Stimulated activated CD4-positive, alpha-beta T cell treated with anti-CD3 and anti-CD28 coated beads, Interleukin-15, amount 100 ng/mL, for 24 hours (primary cell): ENCODE data around the gene CASR.
A peak's percentile ranks its signal among the peaks of the same experiment; 100 is the strongest.

Source experiments
- DNase-seq: peaks from one replicate; pipeline ENCODE4 v3.0.0-alpha.2; 2020

Gene CASR

DNA sequence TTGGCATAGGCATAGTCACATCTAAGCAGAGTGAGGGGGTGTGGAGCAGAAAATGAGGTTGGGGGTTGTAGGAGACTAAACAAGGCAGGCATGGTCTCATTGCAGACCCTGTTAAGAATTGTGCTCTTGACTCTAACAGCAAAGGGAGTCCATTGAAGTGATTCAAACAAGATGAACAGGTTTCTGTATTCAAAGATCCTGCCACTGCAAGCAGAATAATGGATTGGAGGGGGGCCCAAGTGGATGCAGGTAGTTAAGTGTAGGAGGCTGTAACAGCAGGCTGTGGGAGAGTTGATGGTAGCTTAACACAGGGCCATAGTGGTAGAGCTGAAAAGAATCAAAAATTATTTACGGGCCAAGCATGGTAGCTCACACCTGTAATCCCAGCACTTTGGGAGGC, 34.4 kb downstream of the CASR start:
- no peak for DNase-seq

DNA sequence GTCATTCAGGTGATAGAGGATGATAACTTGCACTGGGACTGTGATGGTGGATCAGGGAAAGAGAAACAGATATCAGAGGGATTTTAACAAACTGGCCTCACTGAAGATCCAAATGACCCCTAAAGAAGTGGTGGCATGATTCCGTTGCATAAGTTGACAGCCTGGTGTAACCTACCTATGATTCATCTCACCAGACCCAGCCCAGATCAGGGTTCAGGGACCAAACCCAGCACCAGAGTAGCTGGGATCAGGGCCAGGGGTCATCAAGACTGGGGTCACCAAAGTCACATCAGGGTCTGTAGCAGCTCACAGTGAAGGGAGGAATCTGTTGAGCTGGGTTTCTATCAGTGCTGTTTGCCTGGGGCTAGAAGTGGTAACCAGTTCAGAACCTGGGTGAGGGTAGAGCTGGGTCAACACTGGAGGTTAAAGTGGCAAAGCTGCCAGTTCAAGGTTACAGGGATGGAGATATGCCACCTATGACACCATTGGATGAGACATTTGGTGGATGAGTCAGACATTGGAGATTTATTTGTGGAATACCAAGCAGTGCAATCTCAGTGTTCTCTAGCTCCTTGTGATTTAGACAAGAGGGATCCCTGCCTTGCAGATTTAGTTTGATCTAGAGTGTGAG, 35.9 kb downstream of the CASR start:
- DNase-seq = no peak

DNA sequence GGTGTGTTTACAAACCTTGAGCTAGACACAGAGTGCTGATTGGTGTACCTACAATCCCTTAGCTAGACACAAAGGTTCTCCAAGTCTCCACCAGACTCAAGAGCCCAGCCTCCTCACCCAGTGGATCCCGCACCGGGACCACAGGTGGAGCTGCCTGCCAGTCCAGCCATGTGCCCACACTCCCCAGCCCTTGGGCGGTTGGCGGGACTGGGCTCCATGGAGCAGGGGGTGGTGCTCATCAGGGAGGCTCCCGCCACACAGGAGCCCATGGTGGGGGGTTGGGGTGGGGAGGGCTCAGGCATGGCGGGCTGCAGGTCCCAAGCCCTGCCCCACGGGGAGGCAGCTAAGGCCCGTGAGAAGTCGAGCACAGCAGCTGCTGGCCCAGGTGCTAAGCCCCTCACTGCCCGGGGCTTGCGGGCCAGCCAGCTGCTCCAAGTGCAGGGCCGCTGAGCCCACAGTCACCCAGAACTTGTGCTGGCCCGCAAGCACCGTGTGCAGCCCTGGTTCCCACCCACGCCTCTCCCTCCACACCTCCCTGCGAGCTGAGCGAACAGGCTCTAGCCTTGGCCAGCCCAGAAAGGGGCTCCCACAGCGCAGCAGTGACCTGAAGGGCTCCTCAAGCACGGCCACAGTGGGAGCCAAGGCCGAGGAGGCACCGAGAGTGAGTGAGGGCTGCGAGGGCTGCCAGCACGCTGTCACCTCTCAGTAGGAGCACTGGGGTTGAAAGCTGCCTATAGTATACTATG, 43.7 kb downstream of the CASR start:
- DNase-seq = no peak

DNA sequence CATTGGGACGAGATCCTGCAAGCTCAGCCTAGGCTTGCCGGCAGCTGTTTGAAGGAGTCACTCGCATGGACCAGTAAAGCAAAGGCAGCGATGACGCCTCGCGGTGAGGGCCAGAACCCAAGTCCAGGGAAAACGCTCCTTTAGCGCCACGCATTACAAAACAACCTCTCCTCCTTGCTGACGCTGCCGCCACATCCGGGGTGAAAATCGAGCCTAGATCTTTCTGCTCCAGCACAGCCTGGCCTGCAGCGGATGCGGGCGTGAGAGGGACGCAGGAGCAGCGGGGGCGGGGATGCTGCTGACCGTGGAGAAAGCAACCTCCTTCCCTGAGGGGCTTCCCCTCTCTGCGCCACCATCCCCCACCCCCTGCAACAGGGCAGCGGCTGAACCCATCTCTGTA, 46.7 kb downstream of the CASR start:
- DNase-seq = no peak

DNA sequence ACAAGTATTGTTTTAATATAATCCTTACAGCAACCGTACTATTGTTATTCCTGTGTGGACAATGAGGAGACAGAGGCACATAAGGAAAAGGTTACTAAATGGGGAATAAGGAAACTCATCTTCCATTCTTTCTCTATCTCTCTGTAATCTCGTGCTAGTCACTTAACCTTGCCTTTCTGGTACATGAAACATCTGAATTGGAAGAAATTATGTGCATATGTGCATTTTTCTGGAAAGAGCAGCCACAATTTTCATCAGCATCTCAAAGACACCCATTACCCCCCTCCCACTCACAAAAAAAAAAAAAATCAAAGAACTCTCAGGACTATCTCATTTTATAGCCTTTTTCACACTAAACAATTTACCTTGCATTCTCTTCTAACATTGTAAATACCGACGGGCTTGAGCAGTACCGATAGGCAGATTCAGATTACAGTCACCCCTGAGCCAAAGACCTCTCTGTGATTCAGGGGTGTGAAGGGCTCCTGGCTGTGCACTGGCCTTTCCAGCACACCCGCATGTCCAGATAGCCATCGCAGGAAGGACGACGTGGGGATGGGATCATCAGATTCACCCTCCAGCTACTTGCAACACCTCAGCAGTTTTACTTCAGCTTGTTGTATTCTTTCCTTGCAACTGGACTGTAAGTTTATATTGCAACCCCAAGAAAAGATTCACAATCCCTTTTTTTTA, 48.1 kb downstream of the CASR start:
- DNase-seq = no peak

DNA sequence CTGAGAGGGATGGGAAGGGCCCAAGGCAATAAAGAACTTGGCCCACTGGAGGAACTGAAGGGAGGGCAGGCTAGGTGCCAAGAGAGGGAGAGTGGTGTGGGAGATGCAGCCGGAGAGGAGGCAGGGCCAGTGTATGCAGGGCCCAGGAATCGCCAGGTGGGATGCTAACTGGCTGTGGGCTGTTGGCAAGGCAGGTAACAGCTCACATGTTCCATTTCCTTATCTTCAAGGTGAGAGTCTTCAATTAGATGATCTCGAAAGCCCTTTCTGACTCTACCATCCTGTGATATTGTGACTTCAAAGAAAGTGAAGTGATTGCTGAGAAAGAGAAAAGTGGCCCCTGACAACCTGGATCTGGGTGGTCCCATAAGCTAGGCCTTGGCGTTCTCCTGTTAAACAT, 49.0 kb downstream of the CASR start:
- DNase-seq = peak; percentile 9

DNA sequence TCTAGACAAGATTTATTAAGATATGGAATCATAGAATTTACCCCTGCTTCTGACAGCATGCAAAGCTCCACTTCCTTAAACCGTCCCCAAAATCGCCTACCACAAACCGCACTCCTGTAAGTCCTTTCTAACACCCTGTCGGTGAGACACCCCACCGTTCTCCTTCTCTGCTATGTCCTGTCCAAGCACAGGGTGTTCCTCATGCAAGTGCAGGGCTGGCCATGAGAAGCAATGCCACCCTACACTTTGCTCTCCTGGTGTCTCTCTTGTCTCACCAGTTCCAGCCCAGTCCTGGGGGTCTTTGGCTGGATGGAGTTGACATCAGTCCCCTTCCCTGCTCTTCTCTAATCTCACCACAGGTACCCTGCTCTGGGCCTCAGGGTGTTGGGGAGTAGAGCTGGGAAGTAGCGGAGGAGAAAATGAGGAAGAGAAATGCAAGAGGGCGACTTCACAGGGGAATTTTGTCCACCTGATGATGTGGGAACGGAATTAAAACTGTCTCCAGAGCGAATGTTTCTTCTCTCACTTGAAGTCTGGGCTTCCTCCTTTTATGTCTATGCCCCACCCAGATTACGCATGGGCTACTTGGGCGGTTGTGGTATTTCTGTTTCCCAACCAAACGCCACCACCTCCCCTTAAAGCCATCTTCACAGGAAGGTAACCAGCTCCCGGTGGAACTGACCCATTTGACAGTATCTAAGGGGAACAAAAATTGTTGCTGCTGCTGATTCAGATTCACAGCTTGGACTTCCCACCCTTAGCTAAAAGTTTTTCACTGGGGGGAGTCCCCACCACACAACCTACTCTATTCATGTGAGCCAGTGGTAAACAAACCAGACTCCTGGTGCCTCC, 49.9 kb downstream of the CASR start:
- peak; percentile 31 for DNase-seq

DNA sequence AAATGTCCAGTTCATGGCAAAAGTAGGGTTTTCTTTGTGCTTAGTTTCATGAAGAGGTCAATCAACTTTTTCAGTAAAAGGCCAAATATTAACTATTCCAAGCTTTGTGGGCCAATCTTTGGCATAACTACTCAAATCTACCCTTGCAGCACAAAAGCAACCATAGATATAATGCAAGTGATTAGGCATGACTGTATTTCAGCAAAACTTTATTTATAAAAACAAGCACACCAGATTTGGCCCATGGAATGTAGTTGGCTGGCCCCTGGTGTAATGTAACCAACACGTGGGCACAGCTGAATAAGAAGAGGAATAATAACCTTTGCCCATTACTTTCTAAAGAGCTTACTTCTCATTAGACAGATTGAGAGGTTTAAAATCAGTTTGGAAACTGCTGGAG, 50.6 kb downstream of the CASR start:
- no peak for DNase-seq

DNA sequence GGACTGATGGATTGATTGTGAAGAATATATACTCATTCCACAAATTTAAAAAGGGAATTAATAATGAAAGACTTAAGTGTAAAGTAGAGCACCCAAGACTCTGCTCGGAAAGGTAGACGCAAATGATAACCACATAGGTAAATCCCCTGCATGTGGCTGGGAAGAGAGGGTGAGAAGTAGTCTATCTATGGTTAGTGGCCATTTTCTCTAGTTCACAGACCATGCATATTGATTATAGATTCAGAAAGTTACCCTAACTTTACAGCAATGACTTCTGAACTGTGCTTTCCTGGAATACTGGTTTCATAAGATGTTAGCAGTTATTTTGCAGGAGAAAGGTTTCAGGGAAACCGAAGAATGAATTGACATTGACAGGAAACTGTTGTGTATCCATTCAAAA, 51.7 kb downstream of the CASR start:
- no peak for DNase-seq

DNA sequence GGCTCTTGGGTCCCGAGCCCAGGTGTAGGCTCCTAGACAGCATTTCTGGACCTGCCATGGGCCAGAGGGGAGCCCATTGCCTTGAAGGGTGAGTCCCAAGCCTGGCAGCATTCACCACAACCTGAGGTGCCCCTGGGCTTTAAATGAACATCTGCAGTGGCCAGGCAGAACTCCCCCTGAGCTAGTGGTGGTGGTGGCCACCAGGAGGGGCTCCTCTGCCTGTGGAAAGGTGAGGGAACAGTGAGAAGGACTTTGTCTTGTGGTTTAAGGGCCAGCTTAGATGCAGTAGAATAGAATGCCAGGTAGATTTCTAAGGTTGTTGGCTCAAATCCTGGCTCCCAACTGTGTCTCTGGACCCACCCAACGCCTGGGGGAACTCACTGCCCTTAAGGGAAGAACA, 55.6 kb downstream of the CASR start:
- DNase-seq = no peak

DNA sequence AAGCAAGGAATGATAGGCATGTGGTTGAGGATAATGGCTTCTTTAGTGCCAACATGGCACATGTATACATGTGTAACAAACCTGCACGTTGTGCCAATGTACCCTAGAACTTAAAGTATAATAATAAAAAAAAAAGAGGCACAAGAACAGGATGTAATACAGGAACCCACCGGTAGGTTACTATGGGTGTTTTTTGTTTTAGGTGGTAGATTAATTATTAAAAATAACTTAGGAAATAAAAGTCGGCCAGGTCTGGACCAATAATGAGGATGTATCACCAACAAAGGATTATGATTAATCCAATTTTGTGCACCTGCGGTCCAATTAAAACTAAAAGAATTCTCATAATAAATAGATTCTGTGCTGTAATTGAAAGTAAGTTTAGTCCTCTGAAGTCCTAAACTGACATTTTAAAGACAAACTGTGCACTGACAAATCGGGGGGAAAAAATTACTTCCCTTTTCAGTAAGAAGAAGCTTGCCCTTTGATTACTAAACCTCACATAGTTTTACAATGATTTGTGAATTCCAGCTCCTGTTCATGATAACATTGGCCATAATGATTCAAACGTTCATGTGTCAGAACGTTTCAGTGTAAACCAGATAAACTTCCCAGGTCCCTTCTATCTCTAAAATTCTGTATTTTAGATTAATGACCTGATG, 62.2 kb downstream of the CASR start:
- no peak for DNase-seq

DNA sequence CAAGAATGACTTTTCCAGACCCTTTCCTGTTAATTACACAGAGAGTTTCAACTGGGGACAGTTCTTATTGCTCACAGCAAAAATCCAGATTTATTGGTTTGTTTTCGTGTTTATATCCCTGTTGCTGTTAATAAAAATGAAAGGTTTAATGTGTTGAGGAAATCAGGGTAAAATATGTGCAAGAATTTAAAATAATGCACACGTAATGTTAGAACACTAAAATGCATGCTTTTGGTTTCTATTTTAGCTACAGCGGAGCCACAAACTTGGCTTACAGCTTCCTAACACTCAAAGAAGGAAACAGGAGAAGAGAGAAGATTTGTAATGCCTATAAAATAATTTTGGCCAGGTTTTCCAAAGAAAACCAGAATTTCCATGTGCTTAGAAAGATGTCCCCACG, 62.7 kb downstream of the CASR start:
- no peak for DNase-seq

DNA sequence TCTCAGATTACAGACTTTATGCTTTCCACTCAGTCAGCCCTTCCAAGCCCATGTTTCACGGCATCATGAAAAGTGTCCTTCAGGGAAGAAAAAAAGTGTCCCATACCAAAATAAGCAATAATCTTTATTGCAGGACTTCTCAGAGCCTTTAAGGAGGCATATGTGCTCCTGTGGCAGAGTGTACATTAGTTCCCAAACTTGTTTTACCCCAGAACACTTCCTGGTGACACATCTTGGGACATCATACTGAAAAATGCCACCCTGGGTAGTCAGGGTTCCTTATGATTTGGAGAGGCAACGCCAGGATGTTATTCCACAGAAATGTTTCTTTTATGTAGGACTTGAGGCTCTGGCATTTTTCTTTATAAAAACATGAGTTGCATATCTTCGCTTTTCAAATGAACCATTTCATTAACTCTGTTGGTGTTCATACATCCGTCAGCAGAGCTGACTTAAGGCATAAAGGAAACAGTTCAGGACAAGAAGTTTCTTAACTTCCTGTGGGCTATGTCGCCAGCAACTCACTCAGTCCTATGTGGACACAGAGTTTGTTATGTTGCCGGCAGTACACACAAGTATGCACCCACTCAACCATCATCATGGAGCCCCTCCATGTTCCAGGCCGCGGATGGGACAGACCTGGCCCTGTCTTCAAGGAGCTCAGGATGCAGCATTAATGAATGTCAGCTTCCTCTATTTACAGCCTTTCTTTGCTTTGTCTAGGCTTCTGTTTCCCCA, 63.8 kb downstream of the CASR start:
- no peak for DNase-seq

DNA sequence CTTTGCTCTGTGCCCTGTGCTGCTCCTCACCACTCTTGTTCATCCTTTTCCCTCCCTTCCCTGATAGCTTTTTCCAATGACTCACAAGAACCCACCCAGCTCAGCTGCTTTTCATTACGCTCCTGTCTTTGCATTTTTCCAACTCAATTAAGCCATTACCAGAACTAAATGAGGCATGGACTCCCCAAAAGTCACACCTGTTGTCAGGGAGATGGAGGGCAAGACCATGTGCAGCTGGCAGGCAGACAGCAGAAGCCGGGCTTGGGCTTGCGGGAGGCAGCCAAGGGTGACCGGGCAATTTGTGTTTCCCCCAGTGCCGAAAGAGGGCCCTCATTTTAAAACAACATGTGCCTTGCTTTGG, 64.3 kb downstream of the CASR start:
- no peak for DNase-seq

DNA sequence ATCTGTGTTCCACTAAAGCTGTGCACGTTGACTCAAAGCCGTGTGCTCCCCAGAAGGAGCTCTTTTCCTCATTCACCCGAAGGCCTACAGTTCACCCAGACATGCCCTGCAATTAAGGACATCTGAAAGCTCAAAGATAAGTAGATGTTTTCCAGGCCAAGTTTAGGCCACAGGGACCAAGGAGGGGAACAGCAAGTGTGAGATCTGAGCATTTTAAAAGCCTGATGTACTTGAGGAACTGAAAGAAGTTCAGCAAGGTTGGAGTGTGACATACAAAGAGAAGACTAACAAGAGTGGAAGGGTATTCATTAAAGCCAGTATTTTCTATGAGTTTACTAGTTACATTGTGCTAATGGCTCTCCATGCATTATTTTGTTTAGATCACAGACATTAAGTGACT, 68.0 kb downstream of the CASR start:
- DNase-seq = no peak

DNA sequence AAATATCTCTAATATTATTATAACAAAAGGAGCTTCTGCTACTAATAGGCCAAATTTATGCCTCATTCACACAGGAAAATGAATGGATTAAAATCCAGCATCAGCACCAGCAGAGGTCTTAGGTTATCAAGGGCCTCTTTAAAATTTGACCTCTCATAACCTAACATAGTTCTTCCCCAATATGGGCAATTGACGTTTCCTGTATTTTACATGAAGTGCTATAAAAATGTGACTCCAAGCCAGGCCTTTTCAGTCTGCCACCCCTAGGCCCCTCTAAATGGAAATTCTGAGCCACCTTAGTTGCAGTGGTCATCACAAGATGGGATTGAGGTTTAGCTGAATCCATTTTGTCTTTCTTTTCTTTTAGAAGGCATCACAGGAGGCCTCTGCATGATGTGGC, 70.1 kb downstream of the CASR start:
- no peak for DNase-seq

DNA sequence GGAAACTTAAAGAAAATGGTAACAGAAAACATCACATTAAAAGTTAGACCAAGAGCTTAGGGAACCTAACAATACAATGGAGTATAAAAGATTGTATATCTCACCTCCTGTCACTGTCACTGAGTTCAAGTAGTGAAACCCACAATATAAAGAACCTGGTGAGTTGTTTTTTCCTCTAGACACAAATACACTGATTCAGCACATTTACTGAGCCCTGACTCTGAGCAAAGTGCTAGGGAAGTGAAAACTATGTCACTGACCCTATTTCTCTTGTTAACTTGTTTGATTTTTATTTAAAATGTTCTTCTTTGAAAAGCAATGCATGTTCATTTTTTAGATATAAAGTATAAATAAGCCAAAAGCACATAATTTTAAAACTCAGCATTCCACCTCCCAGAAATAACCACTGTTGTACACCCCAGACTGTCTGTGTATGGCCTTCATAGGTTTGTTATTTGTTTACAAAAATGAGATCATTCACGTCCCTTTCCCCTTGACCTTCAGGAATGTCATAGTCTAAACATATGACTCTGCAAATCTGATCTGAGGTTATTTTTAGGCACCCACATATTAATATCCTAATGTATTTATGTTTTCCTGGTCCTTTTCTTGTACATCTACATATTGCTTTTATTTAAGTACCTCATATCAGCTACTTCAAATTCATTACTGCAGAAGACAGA, 72.4 kb downstream of the CASR start:
- no peak for DNase-seq

DNA sequence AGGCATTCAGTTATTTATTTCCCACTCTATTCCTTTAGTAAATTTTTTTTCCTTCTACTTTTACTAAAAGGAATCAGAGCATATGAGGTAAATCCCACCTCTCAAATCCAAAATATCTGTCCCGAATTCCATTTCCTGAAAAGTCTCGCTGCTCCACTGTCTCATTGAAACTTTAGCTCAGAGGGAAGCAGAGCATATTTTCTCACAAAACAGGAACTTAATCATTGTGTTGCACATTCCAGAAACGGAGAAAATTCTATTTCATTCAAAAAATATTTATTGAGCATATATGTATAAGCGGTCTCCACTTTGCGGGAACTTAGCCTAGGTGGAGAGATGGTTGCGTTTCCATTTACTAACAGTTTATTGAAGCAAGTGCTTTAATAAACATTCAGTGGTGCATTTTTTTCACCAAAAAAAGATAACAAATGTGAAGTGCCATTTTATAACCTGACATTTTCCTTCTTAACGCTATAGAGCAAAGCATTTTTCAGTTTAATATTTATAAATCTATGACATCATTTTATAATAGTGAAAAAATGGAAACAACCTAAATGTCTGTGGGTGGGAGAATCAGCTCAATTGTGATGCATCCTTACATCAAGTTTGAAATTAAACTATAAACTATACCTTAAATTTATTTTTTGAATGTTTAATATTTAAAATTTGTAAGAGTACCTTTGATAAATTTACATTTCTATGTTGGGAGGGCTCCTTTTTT, 74.3 kb downstream of the CASR start:
- no peak for DNase-seq

DNA sequence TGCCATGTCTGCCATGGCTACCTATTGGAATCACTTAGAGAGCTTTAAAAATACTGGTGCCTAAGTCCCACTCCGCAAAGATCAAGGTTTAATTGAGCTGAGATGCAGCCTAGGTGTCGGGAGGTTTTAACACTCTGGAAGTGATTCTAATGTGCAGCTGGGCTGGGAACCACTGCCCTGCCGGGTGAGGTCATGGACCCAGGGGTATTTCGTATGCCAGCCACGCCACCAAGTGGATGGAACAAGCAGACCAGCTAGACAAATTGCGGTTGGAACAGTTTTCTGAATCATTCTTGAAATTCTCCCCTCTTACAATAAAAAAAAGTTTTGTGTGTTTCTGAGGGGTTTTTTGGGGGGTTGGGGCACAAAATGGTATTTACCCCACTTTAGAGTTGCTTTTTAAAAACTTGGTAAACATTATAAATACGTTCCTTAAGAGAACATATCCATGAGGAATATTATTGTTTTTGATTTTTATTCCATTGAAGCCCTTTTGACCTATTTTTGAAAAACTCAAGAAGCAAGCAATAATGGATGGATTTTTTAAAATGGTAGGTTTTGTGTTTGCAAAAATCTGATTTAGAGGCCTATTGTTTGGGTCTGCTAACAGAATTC, 75.4 kb downstream of the CASR start:
- DNase-seq = peak; percentile 81

DNA sequence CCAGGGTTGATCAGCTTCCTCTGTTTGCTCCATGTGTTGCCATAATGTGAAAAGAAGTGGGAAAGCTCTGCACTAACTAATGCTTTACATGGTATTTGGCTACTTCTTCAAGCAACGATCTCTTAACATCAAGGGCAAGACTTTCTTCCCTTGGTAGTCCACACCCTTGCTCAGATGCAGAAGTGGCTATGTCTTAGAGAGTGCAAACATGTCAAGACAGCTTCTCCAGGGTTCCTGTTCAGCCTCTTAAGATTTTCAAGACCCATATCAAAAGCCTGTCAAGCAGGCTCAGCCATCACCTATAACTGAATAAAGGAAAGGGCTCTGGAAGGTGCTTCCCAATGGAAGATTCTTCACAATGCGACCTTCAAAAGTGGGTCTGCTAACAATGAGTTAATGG, 76.7 kb downstream of the CASR start:
- DNase-seq = no peak
